Measurements from ENCODE around the gene UBE2A. TPM values are rescaled to one million over a fixed set of nuclear protein-coding genes. Genes with fewer than 3 reads are reported as not detected.

Gene UBE2A
- total and polyA plus RNA-seq, 2 of the 13 experiments (the other 11 are each of a cell fraction or from before 2014, with no cell fraction given) = 17.0 to 30.5 TPM

DNA sequence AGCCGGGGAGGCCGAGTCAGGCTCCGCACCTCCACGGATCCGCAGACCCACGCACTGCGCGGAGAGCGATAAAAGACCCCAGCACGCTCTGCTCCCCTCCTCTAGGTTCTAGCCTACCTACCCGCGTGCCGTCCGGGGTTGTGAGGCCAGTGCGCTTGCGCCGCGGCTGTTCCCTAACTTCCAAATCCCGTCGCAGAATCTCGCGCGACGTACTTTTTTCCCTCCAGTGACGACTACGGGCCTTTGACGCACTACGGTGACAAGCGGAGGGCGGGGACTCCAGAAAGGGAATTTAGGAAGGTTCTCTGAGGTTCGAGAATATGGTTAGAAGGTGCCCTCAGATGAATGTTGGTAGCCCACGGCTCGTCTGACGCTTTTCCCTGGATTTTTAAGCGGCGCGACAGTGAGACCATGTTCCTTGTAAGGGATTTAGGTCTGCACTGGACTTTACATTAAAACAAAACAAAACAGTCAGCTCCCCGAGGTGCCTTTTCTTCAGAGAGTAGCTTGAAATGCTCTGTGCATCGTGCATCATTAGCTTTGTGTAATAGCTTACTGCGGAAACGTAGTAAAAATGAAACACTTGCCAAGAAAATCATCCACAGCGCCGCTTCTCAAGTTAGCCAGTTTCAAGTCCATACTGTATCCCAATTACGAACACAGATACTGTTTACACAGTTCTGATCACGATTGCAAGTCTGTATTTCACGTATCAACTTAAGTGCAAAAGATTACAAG lies 32.1 kb downstream of the UBE2A start, which contains the start of gene NKRF (continued):
- TF ChIP-seq, protein P1, sequence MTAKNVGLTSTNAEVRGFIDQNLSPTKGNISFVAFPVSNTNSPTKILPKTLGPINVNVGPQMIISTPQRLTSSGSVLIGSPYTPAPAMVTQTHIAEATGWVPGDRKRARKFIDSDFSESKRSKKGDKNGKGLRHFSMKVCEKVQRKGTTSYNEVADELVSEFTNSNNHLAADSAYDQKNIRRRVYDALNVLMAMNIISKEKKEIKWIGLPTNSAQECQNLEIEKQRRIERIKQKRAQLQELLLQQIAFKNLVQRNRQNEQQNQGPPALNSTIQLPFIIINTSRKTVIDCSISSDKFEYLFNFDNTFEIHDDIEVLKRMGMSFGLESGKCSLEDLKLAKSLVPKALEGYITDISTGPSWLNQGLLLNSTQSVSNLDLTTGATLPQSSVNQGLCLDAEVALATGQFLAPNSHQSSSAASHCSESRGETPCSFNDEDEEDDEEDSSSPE (CRISPR knock-in tag; IDR thresholded peaks at IDR 0.05) = peak; percentile 68; the same call in 1 of the 2 replicates
- TF ChIP-seq MYC (CRISPR knock-in tag; IDR thresholded peaks at IDR 0.05; ENCODE audit: borderline replicate concordance) = peak; percentile 48; the same call in 1 of the 2 replicates
- TF ChIP-seq, protein P2, sequence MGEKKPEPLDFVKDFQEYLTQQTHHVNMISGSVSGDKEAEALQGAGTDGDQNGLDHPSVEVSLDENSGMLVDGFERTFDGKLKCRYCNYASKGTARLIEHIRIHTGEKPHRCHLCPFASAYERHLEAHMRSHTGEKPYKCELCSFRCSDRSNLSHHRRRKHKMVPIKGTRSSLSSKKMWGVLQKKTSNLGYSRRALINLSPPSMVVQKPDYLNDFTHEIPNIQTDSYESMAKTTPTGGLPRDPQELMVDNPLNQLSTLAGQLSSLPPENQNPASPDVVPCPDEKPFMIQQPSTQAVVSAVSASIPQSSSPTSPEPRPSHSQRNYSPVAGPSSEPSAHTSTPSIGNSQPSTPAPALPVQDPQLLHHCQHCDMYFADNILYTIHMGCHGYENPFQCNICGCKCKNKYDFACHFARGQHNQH (CRISPR knock-in tag; IDR thresholded peaks at IDR 0.05) = 0 out of 2 replicates have a peak, but pooled peaks have one; percentile 23
- no peak for TF ChIP-seq LCORL (IDR thresholded peaks at IDR 0.05)
- no peak for TF ChIP-seq LCORL (CRISPR knock-in tag; IDR thresholded peaks at IDR 0.05)
- no peak for TF ChIP-seq RARG (CRISPR knock-in tag; IDR thresholded peaks at IDR 0.05; ENCODE audit: low read depth)
- peak; percentile 69; the same call in 1 of the 2 replicates for TF ChIP-seq ATF1 (CRISPR knock-in tag; IDR thresholded peaks at IDR 0.05)
- TF ChIP-seq SALL1 (CRISPR knock-in tag; IDR thresholded peaks at IDR 0.05) = 0 out of 2 replicates have a peak, but pooled peaks have one; percentile 18
- TF ChIP-seq, protein P3, sequence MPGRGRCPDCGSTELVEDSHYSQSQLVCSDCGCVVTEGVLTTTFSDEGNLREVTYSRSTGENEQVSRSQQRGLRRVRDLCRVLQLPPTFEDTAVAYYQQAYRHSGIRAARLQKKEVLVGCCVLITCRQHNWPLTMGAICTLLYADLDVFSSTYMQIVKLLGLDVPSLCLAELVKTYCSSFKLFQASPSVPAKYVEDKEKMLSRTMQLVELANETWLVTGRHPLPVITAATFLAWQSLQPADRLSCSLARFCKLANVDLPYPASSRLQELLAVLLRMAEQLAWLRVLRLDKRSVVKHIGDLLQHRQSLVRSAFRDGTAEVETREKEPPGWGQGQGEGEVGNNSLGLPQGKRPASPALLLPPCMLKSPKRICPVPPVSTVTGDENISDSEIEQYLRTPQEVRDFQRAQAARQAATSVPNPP (CRISPR knock-in tag; IDR thresholded peaks at IDR 0.05) = no peak
- TF ChIP-seq, protein P4, sequence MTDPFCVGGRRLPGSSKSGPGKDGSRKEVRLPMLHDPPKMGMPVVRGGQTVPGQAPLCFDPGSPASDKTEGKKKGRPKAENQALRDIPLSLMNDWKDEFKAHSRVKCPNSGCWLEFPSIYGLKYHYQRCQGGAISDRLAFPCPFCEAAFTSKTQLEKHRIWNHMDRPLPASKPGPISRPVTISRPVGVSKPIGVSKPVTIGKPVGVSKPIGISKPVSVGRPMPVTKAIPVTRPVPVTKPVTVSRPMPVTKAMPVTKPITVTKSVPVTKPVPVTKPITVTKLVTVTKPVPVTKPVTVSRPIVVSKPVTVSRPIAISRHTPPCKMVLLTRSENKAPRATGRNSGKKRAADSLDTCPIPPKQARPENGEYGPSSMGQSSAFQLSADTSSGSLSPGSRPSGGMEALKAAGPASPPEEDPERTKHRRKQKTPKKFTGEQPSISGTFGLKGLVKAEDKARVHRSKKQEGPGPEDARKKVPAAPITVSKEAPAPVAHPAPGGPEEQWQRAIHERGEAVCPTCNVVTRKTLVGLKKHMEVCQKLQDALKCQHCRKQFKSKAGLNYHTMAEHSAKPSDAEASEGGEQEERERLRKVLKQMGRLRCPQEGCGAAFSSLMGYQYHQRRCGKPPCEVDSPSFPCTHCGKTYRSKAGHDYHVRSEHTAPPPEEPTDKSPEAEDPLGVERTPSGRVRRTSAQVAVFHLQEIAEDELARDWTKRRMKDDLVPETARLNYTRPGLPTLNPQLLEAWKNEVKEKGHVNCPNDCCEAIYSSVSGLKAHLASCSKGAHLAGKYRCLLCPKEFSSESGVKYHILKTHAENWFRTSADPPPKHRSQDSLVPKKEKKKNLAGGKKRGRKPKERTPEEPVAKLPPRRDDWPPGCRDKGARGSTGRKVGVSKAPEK (CRISPR knock-in tag; IDR thresholded peaks at IDR 0.05; ENCODE audit: borderline replicate concordance) = no peak
- TF ChIP-seq, protein P5, sequence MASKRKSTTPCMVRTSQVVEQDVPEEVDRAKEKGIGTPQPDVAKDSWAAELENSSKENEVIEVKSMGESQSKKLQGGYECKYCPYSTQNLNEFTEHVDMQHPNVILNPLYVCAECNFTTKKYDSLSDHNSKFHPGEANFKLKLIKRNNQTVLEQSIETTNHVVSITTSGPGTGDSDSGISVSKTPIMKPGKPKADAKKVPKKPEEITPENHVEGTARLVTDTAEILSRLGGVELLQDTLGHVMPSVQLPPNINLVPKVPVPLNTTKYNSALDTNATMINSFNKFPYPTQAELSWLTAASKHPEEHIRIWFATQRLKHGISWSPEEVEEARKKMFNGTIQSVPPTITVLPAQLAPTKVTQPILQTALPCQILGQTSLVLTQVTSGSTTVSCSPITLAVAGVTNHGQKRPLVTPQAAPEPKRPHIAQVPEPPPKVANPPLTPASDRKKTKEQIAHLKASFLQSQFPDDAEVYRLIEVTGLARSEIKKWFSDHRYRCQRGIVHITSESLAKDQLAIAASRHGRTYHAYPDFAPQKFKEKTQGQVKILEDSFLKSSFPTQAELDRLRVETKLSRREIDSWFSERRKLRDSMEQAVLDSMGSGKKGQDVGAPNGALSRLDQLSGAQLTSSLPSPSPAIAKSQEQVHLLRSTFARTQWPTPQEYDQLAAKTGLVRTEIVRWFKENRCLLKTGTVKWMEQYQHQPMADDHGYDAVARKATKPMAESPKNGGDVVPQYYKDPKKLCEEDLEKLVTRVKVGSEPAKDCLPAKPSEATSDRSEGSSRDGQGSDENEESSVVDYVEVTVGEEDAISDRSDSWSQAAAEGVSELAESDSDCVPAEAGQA (IDR thresholded peaks at IDR 0.05; ENCODE audit: low read depth) = 0 out of 2 replicates have a peak, but pooled peaks have one; percentile 38
- TF ChIP-seq, protein P5 (CRISPR knock-in tag; IDR thresholded peaks at IDR 0.05; ENCODE audit: borderline replicate concordance) = no peak
- peak; percentile 63 for TF ChIP-seq CREM (IDR thresholded peaks at IDR 0.05)
- TF ChIP-seq CREM (CRISPR knock-in tag; IDR thresholded peaks at IDR 0.05) = no peak
- 0 out of 2 replicates have a peak, but pooled peaks have one; percentile 21 for TF ChIP-seq FOSL2 (CRISPR knock-in tag; IDR thresholded peaks at IDR 0.05)
- TF ChIP-seq NFKB2 (CRISPR knock-in tag; IDR thresholded peaks at IDR 0.05; ENCODE audit: borderline replicate concordance) = 0 out of 2 replicates have a peak, but pooled peaks have one; percentile 16
- TF ChIP-seq ASH2L (IDR thresholded peaks at IDR 0.05; ENCODE audit: insufficient read length, low read depth, low read length) = peak; percentile 1

All from HepG2 (cell line).